HCEC 1CT (cell line): ENCODE results near the gene MEF2A.
"Not testable (repeated sequence)": the region's sequence is repeated elsewhere in the genome, so short reads cannot be mapped to it uniquely, and the experiment has no call there.

ENCODE experiments used
- DNase-seq: peaks from one replicate; pipeline ENCODE4 v3.0.0-alpha.2; 2017

MEF2A gene

DNA sequence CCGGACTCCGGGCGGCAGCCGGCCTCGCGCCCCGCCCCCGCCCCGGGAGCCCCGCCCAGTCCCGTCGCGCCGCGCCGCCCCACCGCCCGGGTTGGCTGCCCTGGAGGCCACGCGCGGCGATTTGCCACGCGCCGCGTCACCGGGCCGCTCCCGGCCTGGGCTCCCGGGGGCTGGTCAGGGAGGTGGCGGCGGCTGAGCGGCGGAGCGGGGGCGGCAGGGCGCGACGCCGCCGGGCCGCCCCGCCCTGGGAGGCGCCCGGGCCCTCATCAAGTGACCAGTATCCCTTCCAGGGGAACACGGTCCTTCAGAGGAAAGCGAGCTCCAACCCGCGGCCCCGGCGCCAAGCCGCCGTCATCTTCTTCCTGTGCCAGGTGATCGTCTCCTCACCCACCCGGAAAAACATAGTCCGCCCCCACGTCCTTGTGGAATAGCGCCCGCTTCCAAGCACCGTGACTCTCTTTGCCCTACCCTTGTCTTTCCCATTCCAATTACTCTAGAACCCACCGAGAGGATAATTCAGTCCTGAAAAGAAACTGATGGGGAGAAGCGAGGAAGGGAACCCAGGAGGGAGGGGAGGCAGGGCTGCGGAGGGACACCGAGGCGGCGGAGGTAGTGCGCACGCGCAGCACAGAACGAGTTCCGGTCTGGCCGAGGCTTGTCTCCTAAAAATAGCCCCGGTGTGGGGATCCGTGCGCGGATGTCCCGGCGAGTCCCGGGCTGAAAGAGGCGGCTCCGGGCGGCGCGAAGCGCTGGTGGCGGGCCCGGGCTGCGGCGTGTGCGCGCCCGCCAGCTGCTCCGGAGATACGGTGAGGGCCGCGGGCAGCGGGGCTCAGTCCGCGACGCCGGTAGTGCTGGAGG is at the start of gene MEF2A:
Gene MEF2A, plus strand, starts transcription at position 686 of the 858 bp plus-strand sequence. CDS start 67,136 bp downstream, outside the sequence.
- DNase-seq: peak; percentile 90

- no peak for DNase-seq
These were observed 47.6 kb upstream of the MEF2A start for GRCh38 chr15:99518191-99518590.

- not testable (repeated sequence) for DNase-seq
These were observed 46.4 kb upstream of the MEF2A start for GRCh38 chr15:99519366-99519765.

GRCh38 chr15:99522288-99522687 is 43.5 kb upstream of the MEF2A start:
- no peak for DNase-seq

GRCh38 chr15:99526176-99526575 is 39.6 kb upstream of the MEF2A start:
- DNase-seq: no peak

DNA sequence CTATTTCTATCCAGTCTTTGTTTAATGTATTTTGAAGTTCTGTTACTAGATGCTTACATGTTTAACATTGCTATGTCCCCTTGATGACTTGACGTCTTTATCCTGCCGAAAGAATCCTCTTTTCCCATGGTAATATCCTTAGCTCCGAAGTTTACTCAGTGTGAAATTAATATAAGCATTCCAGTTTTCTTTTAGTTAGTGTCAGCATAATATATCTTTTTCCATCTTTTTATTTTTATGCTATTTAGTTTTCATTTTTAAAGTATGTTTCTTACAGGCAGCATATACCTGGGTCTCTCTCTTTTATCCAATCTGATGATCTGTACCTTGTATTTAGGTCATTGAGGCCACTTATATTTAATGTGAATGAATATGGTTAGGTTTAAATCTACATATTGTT is 39.1 kb upstream of the MEF2A start:
- no peak for DNase-seq

- peak; percentile 57 for DNase-seq
These were observed 29.3 kb upstream of the MEF2A start for GRCh38 chr15:99536422-99537040.

DNA sequence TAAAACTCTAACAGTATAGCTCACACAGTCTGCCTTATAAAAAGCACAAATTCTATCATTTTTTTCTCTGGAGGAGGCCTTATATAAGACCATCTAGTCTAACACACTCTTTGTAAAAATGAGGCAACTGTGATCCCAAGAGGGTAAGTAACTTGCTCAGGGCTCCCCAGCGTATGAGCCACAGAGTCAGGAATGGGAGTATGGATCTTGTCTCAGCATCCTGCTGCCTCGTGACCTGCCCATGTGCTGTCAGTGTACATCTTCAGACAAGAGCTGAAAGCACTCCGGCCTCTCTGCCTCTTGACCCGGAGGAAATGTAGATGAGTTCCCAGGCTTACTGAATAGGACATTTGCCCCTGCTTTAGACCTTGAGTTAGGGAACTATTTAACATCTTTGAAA is 28.4 kb upstream of the MEF2A start:
- DNase-seq: no peak

DNA sequence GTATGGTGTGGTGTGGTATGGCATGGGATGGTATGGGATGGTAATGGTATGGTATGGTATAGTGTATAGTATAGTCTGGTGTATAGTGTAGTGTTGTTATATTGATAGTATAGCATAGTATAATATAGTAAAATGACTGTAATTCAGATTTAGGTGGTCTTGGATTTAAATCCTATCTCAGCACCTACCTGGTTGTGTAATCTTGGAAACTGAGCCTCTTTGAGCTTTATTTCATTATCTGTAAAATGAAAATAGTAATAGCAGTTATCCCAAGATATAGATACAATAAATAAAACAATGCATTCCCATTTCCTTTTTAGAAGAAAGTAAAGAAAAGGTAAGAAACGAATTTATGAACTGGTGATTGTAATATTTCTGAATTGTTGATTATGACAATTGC is 27.5 kb upstream of the MEF2A start:
- no peak for DNase-seq

DNA sequence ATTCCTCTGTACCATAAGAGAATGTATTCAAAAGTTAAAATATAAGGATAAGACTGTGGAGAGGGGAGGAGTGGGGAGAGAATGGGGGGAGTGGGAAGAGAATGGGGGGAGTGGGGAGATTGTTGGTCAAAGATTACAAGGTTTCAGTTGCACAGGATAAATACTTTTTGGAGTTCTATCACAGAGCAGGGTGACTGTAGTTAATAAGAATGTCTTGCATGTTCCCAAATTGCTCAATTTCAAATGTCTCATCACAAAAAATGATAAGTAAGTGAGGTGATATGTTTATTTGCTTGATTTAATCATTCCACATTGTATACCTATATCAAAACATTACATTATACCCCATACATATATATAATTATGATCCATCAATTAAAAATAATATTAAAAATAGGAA is 23.0 kb upstream of the MEF2A start:
- peak; percentile 38 for DNase-seq

GRCh38 chr15:99545605-99546004 is 20.2 kb upstream of the MEF2A start:
- no peak for DNase-seq

DNA sequence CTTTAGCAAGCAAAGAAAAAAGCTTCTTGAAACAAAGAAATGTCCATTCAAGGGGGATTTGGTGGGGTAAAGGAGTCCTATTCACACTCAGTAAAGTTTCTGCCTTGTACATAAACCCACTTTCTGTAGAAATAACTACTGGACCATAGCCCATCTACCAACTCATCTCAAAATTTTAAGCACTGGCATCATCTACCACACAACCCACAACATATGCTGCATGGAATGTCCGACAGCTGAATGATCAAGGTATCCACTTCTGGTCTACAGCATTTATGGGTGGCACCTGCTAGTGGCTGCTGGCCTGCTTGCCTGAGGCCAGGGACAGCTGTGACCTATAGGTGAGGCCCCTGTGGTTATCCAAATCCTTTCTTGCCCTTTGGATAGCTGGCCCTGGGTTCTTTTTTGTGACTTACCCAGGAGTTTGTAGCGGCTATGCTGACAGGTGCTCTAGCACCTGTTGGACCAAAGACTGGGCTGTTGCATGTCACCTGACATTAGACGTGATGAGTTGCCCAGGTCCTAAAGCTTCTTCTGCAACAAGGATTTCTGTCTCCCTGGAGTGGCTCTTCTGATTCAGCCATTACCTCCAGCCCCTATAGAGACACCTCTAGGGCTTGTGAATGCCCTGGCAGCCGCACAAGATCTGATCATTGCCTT is 19.2 kb upstream of the MEF2A start:
- no peak for DNase-seq

DNA sequence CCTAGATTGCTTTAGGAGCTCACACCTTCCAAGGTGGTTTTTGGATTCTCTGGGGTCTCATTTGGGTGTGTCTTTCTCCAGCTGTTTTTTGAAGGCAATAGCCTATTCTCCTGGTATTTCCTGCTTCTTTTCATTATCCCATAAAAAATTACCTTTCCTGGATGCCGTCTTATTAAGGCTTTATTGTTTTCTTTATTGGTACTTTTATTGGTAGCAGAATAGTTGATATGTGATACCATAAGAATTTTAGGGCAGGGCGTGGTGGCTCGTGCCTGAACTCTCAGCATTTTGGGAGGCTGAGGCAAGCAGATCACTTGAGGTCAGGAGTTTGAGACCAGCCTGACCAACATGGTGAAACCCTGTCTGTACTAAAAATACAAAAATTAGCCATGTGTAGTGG is 18.3 kb upstream of the MEF2A start:
- DNase-seq: no peak

GRCh38 chr15:99550077-99550476 is 15.7 kb upstream of the MEF2A start:
- no peak for DNase-seq

- no peak for DNase-seq
These were observed 13.7 kb upstream of the MEF2A start for GRCh38 chr15:99552111-99552510.

GRCh38 chr15:99554880-99555488 is 10.8 kb upstream of the MEF2A start:
- no peak for DNase-seq

DNA sequence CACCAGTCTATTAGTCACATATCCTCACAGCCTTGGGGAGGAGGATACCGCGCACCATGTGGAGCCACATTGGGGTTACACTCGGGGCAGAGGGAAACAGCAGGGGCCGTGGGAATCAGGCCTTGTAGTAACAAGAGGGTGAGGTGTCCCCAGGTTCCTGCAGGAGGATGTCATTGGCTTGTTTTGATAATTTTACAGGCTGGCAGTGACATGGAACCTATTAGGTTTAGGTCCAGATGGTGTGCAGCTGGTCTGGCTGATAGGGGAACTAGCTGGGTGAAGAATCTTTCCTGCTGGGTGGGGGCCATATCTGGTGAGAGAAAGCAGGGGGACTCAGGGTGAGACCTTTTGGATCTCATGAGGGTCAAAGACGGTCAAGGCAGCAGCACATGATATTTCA is 9.8 kb upstream of the MEF2A start:
- no peak for DNase-seq

GRCh38 chr15:99556578-99556977 is 9.2 kb upstream of the MEF2A start:
- no peak for DNase-seq

GRCh38 chr15:99558084-99558483 is 7.7 kb upstream of the MEF2A start:
- DNase-seq: no peak

DNA sequence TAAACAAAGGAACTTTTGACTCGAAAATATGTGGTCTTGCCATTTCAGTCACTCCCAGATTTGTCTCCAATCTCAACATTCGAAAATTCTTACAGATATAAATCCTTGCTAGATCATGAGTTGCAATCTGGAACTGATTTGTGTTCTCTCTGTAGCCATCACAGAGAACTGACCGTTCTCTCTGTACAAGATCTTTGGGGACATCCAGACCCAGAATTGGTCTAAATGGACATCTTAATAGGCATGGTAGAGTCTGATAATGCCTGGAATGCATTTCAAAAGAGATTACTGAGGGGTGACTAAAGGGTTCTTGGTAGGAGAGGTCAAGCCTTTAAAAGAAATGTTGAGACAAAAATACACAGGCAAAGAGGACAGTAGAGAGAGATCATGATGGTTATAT is 7.2 kb upstream of the MEF2A start:
- DNase-seq: no peak

DNA sequence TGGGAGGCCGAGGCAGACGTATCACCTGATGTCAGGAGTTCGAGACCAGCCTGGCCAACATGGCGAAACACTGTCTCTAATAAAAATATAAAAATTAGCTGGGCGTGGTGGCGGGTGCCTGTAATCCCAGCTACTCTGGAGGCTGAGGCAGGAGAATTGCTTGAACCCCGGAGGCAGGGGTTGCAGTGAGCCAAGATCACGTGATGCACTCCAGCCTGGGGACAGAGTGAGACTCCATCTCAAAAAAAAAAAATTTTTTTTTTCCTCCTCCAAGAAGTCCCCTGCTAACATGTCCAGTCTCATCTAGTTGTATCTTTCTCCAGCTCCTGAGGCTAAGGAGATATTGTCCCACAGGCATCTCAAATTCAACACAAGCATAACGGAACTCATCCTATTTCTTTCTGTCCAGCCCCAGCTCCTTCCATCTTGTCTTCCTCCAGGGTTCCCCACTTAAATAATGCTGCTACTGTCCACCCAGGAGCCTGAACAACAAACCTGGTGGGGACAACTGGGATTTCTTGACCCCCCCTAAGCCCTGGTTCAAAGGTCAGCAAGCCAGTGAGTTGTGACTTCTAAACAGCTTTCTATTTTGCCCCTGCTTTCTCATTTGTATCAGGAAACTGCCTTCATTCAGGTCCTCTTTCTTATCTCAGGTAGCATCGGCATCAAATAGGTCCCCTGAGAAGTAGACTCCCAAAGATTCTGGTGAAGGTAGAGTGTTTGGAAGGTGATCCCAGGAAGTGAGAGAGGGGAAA is 4.1 kb upstream of the MEF2A start:
- no peak for DNase-seq

DNA sequence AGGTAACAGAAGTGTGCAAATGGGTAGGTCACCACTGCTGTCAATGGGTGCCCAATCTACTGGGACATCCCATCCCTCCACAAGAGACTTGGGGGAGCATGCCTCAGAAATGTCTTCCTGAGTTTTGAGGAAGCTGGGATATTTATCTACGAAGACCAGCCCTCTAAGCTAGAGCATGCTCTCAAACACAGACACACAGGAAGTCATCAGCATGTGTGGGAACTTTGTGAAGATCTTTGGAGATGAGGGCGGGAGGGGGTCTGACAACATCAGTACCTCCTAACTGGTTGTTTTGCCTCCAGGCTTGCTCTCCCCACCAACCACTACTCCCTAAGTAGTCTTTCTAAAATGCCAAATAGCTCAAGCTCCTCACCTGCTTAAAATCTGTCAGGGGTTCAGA is 3.5 kb upstream of the MEF2A start:
- DNase-seq: no peak
